Measurements from ENCODE around the gene RIMS4.
A peak's percentile ranks its signal among the peaks of the same experiment; 100 is the strongest.

RIMS4 gene

DNA sequence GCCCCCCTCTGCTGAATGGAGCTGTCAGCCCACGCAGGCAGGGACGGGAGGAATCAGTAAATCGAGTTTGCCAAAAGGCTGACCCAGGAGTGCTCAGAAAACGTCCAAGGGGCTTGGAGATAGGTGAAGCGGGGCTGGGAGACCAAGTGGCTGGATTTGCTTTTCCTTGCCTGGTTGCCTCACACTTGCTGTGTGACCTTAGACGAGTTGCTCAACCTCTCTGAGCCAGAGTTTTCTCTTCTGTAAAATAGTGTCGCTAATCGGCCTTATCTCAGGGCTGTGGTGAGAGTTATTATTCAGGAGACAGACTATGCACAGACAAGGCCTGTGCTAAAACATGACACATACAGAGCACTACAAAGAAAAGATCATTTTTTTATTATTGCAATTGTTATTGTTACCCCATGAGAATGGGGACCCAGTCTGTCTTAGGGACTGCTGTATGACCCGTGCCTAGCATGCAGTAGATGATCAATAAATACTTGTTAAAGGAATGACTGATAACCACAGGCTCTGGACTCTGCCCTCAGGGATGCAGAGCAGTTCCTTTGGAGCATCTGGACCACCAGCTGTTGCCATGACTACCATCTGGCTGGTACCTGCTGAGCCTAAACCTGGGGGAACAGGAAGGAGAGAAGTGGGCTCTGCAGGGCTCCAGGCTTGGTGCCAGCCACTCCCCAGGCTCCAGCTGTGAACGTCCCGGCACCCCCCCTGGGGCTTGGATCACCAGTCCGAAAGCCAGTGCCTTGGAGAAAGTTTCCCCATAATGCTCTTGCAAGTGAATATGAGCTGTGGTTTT lies 63.8 kb downstream of the RIMS4 start:
- ChIA-PET POLR2A (interaction anchor here (0.7 to 1.4 kb wide), 2 partner anchors 62 to 139 kb away, joined by 3 read pairs; partner anchors contain the start of gene YWHAB), CTCF (interaction anchor here (0.7 to 2.4 kb wide), 6 partner anchors 12 to 349 kb away, joined by 3 to 12 read pairs (median 6); no protein-coding TSS in a partner anchor)
- TF ChIP-seq LEF1 (IDR thresholded peaks at IDR 0.05; ENCODE audit: borderline replicate concordance) (no peak), NFRKB (IDR thresholded peaks at IDR 0.05) (no peak), FOXA1 (IDR thresholded peaks at IDR 0.05) (no peak), FOXM1 (IDR thresholded peaks at IDR 0.05; ENCODE audit: borderline replicate concordance) (no peak), HDGF (IDR thresholded peaks at IDR 0.05; ENCODE audit: borderline replicate concordance) (no peak), L3MBTL2 (conservative IDR thresholded peaks at IDR 0.05) (no peak), SP1 (IDR thresholded peaks at IDR 0.05) (no peak)
- TF ChIP-seq, protein P1, sequence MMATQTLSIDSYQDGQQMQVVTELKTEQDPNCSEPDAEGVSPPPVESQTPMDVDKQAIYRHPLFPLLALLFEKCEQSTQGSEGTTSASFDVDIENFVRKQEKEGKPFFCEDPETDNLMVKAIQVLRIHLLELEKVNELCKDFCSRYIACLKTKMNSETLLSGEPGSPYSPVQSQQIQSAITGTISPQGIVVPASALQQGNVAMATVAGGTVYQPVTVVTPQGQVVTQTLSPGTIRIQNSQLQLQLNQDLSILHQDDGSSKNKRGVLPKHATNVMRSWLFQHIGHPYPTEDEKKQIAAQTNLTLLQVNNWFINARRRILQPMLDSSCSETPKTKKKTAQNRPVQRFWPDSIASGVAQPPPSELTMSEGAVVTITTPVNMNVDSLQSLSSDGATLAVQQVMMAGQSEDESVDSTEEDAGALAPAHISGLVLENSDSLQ (IDR thresholded peaks at IDR 0.05): no peak
- DNase-seq (ENCODE audit: extremely low spot score): no peak

GRCh38 chr20:44745598-44746366 lies 64.6 kb downstream of the RIMS4 start, which contains the start of gene KCNK15:
TSS of gene KCNK15 (plus strand) at chr20:44745865. CDS start at chr20:44745911, 46 bp downstream.
- DNase-seq (ENCODE audit: extremely low spot score): no peak
- CTCF ChIA-PET: no interaction called here
- TF ChIP-seq SP1 (IDR thresholded peaks at IDR 0.05) (no peak), L3MBTL2 (conservative IDR thresholded peaks at IDR 0.05) (peak; percentile 41; the same call in 1 of the 2 replicates)
- POLR2A ChIA-PET: interaction anchor here (1.4 kb wide), 1 partner anchor 140 kb away, joined by 3 read pairs; the partner anchor contains the start of gene YWHAB

DNA sequence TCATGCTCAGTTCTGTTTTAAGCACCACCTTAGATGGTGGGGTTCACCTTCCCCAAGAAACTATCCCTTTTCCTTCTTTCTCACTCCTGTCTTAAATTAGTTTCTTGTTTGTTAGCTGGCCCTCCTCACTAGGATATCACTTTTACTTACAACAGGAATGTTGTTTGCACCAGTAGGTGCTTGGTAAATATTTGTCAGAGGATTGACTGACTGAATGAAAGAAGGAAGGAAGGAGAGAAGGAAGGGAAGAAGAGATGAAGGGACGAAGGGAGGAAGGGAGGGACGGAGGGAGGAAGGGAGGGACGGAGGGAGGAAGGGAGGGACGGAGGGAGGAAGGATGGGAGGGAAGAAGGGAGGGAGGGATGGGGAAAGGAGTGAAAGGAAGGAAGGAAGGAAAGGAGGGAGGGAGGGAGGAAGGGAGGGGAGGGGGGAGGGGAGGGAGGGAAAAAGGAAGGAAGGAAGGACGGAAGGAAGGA lies 65.2 kb downstream of the RIMS4 start:
- ChIA-PET POLR2A (no interaction called here), CTCF (no interaction called here)
- TF ChIP-seq FOXM1 (IDR thresholded peaks at IDR 0.05; ENCODE audit: borderline replicate concordance) (no peak), ARNT (IDR thresholded peaks at IDR 0.05) (no peak), SP1 (IDR thresholded peaks at IDR 0.05) (no peak), CTBP1 (IDR thresholded peaks at IDR 0.05; ENCODE audit: borderline replicate concordance) (no peak), NFRKB (IDR thresholded peaks at IDR 0.05) (no peak), ZNF384 (IDR thresholded peaks at IDR 0.05) (no peak), FOXA1 (IDR thresholded peaks at IDR 0.05) (no peak), ELF4 (IDR thresholded peaks at IDR 0.05) (no peak), TARDBP (IDR thresholded peaks at IDR 0.05) (no peak), SUZ12 (IDR thresholded peaks at IDR 0.05) (no peak), LEF1 (IDR thresholded peaks at IDR 0.05; ENCODE audit: borderline replicate concordance) (no peak), L3MBTL2 (conservative IDR thresholded peaks at IDR 0.05) (no peak), FOXK2 (IDR thresholded peaks at IDR 0.05) (no peak), BHLHE40 (IDR thresholded peaks at IDR 0.05; ENCODE audit: borderline replicate concordance) (no peak), HDGF (IDR thresholded peaks at IDR 0.05; ENCODE audit: borderline replicate concordance) (no peak)
- TF ChIP-seq, protein P1 (IDR thresholded peaks at IDR 0.05): no peak
- no peak for DNase-seq (ENCODE audit: extremely low spot score)

DNA sequence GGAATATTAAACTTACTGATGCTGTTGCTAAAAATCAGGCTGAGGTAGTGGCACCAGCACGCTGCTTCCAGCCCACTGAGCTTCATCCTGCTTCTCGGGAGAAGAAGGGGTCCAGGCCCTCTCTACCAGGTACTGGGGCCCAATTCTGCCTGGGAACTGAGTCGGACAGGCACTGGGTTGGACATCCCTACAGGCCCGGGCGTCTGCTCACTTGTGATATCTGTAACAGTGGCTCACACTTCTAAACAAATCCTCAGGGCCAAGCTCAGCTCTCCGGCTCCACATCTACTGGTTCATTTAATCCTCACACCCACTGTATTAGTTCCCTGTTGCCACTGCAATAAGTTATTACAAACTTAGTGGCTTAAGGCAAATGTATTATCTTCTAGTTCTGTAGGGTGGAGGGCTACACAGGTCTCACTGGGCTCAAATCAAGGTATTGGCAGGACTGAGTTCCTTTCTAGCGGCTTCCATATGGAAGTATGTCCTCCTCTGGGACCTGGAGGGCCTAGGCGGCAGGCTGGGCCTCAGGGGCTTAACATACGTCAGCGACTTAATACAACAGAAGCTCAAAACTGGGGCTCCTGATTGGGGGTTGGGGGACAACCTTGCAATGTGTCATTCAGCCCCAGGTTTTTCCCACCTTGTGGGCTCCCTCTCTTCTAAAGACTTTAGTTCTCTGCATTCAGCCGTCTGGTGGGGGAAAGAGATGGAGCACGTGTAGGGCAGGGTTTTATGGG lies 66.3 kb downstream of the RIMS4 start:
- no peak for DNase-seq (ENCODE audit: extremely low spot score)
- ChIA-PET CTCF (no interaction called here), POLR2A (interaction anchor here (1.2 kb wide), 1 partner anchor 7 kb away, joined by 3 read pairs; no protein-coding TSS in a partner anchor)
- TF ChIP-seq L3MBTL2 (conservative IDR thresholded peaks at IDR 0.05) (no peak), FOXM1 (IDR thresholded peaks at IDR 0.05; ENCODE audit: borderline replicate concordance) (no peak), SP1 (IDR thresholded peaks at IDR 0.05) (no peak), BHLHE40 (IDR thresholded peaks at IDR 0.05; ENCODE audit: borderline replicate concordance) (no peak), FOXK2 (IDR thresholded peaks at IDR 0.05) (no peak), NFRKB (IDR thresholded peaks at IDR 0.05) (no peak), ELF4 (IDR thresholded peaks at IDR 0.05) (no peak), SUZ12 (IDR thresholded peaks at IDR 0.05) (no peak), HDGF (IDR thresholded peaks at IDR 0.05; ENCODE audit: borderline replicate concordance) (no peak), ARNT (IDR thresholded peaks at IDR 0.05) (no peak), LEF1 (IDR thresholded peaks at IDR 0.05; ENCODE audit: borderline replicate concordance) (no peak), CTBP1 (IDR thresholded peaks at IDR 0.05; ENCODE audit: borderline replicate concordance) (no peak), ZNF384 (IDR thresholded peaks at IDR 0.05) (no peak), FOXA1 (IDR thresholded peaks at IDR 0.05) (no peak), TARDBP (IDR thresholded peaks at IDR 0.05) (no peak)
- TF ChIP-seq, protein P1 (IDR thresholded peaks at IDR 0.05): no peak

DNA sequence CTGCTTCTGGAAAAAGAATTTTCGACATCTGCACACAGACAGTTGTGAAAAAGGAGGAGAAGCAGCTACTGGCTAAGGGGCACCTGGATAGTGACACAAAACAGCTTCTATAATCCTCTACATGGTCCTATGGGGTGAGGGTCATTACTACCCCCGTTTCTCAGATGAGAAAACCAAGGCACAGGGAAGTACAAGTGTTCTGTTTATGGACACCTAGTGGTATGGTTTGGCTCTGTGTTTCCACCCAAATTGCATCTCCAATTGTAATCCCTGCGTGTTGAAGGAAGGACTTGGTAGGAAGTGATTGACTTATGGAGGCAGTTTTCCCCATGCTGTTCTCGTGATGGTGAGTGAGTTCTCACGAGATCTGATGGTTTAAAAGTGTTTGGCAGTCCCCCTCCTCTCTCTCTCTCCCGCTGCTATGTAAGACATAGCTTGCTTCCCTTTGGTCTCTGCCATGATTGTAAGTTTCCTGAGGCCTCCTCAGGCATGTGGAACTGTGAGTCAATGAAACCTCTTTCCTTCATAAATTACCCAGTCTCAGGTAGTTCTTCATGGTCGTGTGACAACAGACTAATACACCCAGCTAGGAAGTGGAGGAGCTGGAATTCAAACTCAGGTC lies 67.2 kb downstream of the RIMS4 start:
- TF ChIP-seq, protein P1 (IDR thresholded peaks at IDR 0.05): no peak
- TF ChIP-seq FOXK2 (IDR thresholded peaks at IDR 0.05): no peak
- TF ChIP-seq SP1 (IDR thresholded peaks at IDR 0.05): no peak
- TF ChIP-seq TARDBP (IDR thresholded peaks at IDR 0.05): no peak
- TF ChIP-seq FOXA1 (IDR thresholded peaks at IDR 0.05): no peak
- TF ChIP-seq CTBP1 (IDR thresholded peaks at IDR 0.05; ENCODE audit: borderline replicate concordance): no peak
- TF ChIP-seq FOXM1 (IDR thresholded peaks at IDR 0.05; ENCODE audit: borderline replicate concordance): no peak
- TF ChIP-seq SUZ12 (IDR thresholded peaks at IDR 0.05): no peak
- TF ChIP-seq ELF4 (IDR thresholded peaks at IDR 0.05): no peak
- no peak for TF ChIP-seq NFRKB (IDR thresholded peaks at IDR 0.05)
- TF ChIP-seq LEF1 (IDR thresholded peaks at IDR 0.05; ENCODE audit: borderline replicate concordance): no peak
- no peak for TF ChIP-seq L3MBTL2 (conservative IDR thresholded peaks at IDR 0.05)
- TF ChIP-seq BHLHE40 (IDR thresholded peaks at IDR 0.05; ENCODE audit: borderline replicate concordance): no peak
- TF ChIP-seq ZNF384 (IDR thresholded peaks at IDR 0.05): no peak
- TF ChIP-seq HDGF (IDR thresholded peaks at IDR 0.05; ENCODE audit: borderline replicate concordance): no peak
- TF ChIP-seq ARNT (IDR thresholded peaks at IDR 0.05): no peak
- ChIA-PET CTCF (no interaction called here), POLR2A (interaction anchor here (1.2 kb wide), 1 partner anchor 8 kb away, joined by 3 read pairs; no protein-coding TSS in a partner anchor)
- no peak for DNase-seq (ENCODE audit: extremely low spot score)
